Endometrium (tissue), 2 donors: ENCODE results near the gene LMAN1L.

Experiments used
- FAIRE-seq: peaks from 2 replicates; lab custom pipeline; 2012; peaks lifted over from hg19 to GRCh38; lab: Jason Lieb, UNC
- donor health status: control.
- donor health status: control.

LMAN1L gene

DNA sequence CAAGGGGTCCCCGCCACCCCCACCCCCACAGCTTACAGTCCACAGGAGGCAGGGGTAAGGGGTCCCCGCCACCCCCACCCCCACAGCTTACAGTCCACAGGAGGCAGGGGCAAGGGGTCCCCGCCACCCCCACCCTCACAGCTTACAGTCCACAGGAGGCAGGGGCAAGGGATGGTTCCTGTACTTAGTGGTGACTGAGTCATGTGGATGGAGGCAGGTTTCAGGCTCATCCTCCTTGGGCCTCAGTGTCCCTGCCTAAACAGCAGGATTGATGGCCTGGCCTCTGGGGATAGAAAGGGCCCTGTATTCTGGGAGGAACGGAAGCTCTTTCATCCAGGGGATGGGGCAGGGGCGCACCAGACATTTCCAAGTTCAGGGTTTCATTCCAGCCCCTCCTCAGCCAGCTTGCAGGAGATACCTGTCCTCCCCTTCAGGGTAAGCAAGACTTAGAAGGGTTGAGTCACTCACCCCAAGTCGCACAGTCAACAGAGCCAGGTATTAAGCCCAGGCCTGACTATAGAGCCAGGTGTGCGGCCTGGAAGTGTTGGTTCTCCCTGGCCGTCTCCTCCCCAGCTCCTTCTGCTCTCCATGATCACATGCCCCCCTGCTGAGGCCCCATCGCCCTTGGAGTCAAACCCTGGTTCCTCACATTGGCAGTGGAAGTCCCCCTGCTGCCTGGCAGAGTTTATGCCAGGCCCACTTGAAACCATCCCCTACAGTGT, 18.2 kb upstream of the LMAN1L start:
- FAIRE-seq: no peak

DNA sequence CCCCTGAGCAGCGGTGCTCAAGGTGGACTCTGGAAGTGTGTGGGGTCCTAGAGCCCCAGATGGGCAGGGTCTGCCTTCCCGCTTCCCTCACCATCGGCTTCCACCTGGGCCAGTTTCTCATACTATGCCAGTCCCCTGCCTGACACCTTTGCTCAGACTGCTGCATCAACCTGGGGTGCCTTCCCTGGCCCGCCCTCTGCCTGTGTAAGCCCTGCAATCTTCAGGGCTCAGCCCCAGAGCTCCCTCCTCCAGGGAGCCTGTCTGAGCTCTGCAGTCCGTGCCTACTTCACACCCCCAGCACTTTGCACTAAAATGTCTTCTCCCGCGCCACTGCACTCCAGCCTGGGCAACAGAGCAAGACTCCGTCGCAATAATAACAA, 17.7 kb upstream of the LMAN1L start:
- FAIRE-seq: no peak

DNA sequence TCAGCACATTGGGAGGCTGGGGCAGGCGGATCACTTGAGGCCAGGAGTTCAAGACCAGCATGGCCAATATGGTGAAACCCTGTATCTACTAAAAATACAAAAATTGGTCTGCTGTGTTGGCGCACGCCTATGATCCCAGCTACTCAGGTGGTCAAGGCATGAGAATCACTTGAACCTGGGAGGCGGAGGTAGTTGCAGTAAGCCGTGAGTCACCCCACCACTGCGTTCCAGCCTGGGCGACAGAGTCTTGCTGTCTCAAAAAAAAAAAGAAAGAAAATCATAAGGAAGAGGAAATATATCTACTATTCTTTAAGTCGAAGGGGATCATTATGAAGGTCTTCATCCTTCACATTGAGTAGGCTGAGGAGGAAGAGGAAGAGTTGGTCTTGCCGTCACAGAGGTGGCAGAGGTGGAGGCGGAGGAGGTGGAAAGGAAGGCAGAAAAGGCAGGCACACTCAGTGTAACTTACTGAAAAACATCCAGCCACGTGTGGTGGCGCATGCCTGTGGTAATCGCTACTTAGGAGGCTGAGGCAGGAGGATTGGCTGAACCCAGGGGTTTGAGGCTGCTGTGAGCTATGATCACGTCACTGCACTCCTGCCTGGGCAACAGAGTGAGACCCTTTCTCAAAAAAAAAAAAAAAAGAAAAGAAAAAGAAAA, 16.5 kb upstream of the LMAN1L start:
- FAIRE-seq: no peak

DNA sequence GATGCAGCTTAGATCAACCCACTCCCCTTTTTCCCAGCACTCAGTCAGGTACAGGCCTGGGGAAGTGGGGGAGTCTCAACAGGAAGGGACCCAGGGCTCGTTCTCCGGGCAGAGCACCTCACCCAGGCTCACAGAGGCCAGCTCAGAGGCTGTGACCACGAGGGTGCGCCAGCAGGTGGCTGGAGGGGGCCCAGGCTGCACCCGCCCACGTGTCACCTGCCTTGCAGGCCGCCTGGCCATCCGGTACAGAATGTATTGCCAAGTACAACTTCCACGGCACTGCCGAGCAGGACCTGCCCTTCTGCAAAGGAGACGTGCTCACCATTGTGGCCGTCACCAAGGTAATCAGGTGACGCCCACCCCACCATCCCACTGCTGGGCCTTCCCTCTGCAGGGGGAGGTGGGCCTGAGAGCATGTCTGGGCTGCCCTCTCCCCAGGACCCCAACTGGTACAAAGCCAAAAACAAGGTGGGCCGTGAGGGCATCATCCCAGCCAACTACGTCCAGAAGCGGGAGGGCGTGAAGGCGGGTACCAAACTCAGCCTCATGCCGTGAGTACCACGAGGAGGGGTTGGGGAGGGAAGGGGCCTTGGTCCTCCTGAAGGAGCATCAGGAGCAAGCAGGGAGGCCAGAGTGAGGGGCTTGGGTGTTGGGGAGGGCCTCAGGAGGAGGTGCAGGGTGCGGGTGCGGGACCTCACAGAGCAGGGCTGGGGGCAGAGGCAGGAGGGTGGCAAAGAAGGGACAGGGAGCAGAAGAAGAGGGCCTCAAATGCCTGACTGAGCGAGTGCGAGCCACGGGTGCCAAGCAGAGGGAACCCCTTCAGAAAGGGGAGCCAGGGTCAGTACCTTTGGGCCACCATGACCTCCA, 14.0 kb upstream of the LMAN1L start:
- no peak for FAIRE-seq

DNA sequence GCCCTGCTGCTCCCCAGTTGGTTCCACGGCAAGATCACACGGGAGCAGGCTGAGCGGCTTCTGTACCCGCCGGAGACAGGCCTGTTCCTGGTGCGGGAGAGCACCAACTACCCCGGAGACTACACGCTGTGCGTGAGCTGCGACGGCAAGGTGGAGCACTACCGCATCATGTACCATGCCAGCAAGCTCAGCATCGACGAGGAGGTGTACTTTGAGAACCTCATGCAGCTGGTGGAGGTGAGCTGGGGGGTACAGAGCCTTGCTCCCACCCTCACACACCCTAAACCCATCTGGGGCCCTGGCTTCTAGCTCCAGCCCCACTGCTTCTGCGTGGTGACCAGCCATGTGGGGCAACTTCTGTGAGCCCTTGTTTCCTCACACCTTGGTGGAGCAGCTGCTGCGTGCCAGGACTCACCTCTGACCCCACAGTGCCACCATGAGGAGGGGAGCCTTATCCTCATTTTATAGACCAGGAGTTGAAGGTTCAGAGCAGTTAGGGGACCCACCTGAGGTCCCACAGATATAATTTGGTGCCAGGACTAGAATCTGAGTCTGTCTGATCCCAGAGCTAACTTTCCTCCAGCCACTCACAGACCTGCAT, 13.3 kb upstream of the LMAN1L start:
- FAIRE-seq: no peak

DNA sequence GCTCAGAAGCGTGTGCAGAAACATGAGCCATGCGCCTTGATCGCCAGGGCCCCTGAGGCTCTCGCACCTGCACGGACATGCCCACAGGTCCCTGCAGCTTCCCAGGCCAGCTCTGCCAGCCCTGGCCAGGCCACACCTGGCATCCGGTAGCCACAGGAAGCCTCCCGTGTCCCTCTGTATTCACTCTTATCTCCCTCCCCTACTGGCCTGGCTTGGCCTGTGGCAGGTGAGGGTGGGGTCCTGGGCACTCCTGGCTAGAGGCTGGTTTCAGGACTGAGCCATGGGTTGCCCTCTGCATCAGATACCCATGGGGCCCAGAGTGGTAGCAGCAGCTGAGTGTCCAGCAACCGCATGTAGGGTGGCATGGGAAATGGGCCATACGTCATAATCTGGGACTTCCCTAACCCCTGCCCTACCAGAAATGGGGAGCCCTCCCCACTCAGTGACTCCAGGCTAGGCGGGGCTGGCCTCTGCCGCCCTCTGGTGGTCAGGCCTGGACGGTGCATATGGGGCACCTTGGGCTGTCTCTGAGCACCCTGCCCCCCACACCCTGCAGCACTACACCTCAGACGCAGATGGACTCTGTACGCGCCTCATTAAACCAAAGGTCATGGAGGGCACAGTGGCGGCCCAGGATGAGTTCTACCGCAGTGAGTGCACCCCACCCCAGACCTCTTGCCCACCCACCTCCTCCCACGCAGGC, 12.6 kb upstream of the LMAN1L start:
- no peak for FAIRE-seq

DNA sequence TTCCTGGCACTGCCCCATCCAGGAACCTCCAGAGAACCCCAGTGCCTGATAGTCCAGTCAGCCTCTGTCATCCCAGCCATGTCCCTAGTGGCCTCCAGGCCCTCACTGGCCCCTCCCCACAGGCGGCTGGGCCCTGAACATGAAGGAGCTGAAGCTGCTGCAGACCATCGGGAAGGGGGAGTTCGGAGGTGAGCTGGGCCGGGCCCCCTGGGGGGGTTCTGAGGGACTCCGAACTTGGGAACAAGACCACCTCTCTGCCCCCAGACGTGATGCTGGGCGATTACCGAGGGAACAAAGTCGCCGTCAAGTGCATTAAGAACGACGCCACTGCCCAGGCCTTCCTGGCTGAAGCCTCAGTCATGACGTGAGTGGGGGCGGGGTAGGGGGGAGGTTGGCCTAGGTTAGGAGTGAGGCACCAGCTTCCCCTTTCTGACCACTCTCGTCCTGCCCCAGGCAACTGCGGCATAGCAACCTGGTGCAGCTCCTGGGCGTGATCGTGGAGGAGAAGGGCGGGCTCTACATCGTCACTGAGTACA, 12.0 kb upstream of the LMAN1L start:
- no peak for FAIRE-seq

DNA sequence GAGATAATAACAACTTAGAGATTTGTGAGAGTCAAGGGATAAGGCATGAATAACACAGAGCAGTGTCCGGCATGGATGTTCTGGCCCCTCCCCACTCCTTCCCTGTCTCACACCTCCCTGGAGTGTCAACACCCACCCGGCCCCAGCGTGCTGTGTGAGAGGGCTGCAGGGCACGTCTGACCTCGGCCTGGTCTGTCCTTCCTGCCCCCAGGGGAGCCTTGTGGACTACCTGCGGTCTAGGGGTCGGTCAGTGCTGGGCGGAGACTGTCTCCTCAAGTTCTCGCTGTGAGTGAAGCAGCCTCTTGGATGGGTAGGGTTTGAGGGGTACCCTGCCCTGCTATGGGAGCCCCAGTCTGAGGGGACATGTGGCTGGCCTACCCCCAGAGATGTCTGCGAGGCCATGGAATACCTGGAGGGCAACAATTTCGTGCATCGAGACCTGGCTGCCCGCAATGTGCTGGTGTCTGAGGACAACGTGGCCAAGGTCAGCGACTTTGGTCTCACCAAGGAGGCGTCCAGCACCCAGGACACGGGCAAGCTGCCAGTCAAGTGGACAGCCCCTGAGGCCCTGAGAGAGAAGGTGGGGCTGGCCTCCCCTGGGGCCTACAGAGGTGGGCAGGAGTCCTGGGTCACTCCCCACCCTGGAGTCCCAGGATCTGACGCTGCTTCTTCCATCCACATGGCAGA, 11.2 kb upstream of the LMAN1L start:
- FAIRE-seq: no peak

DNA sequence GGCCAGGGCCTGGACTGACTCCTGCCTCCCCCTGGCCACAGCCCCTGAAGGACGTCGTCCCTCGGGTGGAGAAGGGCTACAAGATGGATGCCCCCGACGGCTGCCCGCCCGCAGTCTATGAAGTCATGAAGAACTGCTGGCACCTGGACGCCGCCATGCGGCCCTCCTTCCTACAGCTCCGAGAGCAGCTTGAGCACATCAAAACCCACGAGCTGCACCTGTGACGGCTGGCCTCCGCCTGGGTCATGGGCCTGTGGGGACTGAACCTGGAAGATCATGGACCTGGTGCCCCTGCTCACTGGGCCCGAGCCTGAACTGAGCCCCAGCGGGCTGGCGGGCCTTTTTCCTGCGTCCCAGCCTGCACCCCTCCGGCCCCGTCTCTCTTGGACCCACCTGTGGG, 10.3 kb upstream of the LMAN1L start:
- FAIRE-seq: no peak

DNA sequence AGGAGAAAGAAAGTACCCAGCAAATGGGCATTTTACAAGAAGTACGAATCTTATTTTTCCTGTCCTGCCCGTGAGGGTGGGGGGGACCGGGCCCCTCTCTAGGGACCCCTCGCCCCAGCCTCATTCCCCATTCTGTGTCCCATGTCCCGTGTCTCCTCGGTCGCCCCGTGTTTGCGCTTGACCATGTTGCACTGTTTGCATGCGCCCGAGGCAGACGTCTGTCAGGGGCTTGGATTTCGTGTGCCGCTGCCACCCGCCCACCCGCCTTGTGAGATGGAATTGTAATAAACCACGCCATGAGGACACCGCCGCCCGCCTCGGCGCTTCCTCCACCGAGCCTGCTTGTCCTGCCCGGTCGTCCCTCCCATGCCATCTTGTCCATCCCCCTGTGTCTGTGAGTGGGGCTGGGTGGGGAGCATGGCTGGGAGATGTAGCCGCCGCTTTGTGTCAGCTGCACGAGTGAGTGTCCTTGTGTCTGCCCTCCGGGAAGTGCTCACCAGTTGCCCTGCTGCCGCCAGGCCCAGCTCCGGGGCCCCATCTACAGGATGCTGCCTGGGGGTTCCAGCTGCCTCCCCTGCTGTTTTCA, 9.7 kb upstream of the LMAN1L start:
- FAIRE-seq: no peak

DNA sequence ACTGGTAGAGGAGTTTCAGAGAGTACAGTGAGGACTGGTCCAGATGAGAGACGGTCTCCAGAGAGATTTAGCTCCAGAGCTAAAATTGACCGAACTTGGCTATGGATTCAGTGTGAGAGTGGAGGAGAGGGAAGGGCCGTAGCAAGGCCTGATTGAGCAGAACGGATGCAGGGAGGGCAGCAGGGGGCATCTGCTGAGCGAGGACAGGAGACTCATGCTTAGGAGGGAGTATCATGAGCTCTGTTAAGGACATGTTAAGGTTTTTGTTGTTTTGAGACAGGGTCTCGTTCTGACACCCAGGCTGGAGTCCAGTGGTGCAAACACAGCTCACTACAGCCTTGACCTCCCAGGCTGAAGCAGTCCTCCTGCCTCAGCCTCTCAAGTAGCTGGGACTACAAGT, 7.7 kb upstream of the LMAN1L start:
- FAIRE-seq: no peak

DNA sequence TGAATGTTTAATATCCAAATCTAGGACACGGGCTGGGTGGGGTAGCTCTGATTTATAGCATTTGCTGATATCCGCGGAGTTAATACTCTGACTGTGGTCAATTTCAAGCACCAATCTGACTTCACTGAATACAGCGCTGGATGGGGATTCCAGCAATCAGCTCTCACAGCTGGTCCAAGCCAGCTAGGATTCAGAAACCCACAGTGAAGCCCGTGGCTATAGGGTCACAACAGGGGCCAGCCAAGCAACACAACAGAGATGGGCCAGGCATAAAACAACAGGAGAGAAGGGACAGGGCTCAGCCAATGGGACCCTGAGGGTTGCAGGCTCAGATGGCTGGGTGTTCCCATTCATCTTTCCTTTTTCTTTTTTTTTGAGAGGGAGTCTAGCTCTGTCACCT, 5.4 kb upstream of the LMAN1L start:
- FAIRE-seq: no peak

DNA sequence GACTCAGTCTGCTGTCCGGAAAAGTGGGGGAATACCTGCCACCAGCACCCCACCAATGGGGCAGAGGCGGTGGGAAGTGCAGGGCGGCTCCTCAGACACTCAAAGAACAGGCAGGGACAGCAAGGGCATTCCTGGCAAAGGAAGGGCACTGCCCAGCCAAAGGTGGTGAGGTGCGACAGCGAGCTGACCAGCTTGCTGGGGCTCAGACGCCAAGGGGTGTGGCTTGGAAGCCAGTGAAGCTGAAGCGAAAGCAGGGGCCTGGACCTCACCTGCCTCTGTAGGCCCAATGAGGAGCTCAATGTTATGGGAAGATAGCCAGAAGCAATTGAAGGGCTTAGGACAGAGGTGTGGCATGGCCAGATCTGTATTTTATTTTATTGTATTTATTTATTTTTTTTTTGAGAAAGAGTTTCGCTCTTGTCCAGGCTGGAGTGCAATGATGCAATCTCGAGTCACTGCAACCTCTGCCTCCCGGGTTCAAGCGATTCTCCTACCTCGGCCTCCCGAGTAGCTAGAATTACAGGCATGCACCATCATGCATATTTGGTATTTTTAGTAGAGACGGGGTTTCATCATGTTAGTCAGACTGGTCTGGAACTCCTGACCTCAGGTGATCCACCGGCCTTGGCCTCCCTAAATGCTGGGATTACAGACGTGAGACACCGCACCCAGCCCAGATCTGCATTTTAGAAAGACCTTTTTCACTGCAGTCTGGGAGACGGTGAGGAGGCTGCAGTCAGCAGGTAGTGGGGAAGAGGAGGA, 4.4 kb upstream of the LMAN1L start:
- FAIRE-seq: no peak

DNA sequence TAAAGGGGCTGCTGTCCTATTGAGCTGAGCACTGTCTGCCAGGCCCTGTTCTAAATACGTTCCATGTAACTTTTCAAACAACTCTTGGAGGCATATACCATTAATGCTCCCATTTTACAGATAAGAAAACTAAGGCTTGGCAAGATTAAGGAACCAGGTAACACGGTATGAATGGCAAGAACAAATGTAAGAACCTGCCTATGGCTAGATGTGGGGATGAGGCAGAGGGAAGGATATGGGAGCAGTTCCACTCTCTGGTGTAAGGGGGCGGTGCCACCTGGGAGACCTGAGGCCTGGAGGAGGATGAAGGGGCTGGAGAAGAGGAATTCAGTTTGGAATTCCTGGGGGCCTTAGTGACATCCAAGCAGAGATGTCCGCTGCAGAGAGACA, 3.8 kb upstream of the LMAN1L start:
- FAIRE-seq: no peak

DNA sequence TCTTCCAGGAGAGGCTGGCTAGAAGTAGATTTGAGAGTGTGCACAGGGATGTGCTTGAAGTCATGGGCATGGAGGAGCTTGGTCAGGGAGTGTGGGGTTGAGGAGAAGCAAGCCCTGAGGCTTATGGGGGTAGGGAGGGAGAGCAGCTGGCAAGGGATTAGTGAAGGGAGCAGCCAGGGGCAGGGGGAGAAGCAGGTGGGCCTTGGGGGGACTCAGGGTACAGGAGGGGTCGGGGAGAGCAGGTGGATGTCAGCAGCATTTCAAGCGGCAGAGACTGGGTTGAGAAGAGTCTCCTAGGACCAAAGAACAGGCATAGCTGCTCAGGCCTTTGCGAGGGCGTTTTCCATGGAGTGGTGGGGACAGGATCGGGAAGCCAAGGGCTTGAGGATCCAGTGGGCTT, 3.4 kb upstream of the LMAN1L start:
- no peak for FAIRE-seq

DNA sequence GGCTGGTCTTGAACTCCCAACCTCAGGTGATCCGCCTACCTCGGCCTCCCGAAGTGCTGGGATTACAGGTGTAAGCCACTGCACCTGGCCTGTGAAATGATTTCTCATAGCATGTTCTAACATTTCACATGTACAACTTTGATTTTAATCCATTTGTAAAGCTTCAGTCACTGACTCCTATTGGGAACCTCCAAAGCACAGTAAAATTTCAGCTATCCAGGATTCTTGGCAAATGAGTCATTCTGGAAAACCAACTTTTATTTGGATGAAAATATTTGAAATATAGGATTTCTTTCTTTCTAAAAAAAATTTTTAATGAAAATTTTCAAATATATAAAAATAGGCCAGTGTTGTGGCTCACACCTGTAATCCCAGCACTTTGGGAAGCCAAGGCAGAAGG, 2.7 kb upstream of the LMAN1L start:
- no peak for FAIRE-seq

DNA sequence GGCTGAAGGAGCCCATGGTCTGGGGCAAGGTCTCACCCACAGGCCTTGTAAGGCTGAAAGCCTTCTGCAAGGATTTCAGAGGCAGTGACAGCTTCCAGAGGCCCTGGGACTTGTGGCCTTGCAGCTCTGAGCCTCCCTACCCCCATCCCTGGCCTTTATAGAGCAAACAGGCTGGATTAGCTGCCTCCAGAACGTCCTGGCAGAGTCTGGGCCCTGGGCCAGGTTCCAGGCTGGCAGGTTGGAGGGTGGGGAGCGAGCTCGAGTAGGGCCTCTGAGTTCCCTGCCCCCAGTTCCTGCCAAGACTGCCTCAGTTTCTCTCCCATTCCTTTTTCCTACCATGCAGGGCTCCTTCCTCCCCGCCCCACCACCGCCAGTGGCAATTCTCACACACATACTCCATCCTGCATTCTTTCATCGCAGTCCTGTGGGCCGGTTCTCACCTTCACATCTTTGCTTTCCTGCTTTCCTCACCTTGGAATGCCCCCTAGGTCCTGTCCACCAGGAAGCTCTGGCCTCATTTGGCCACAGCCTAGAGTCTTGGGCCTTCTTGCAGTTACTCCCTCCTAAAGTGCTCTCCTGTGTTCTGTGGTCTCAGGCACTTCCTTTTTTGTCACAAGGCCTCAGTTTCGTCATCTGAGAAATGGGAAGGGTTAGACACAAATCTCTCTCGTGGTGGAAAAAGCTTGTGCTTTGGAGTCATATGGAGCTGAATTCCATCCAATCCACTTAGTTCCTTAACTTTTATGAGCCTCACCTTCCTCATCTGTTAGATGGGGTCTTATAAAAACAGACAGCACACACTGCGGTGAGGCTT, 2.7 kb downstream of the LMAN1L start:
- no peak for FAIRE-seq

DNA sequence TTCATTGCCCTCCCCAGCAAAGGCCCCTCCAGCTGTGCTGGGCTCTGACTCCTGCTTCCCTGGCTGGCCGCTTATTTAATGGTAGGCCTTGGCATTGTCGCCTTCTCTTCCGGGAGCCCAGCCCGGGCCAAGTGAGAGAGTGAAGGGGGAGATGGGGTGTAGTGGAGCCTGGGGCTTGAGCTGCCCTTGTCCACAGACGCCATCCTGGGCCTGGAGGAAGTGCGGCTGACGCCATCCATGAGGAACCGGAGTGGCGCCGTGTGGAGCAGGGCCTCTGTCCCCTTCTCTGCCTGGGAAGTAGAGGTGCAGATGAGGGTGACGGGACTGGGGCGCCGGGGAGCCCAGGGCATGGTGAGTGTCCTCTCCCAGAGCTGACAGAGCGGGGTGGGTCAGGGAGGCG, 3.3 kb downstream of the LMAN1L start:
- FAIRE-seq: no peak

DNA sequence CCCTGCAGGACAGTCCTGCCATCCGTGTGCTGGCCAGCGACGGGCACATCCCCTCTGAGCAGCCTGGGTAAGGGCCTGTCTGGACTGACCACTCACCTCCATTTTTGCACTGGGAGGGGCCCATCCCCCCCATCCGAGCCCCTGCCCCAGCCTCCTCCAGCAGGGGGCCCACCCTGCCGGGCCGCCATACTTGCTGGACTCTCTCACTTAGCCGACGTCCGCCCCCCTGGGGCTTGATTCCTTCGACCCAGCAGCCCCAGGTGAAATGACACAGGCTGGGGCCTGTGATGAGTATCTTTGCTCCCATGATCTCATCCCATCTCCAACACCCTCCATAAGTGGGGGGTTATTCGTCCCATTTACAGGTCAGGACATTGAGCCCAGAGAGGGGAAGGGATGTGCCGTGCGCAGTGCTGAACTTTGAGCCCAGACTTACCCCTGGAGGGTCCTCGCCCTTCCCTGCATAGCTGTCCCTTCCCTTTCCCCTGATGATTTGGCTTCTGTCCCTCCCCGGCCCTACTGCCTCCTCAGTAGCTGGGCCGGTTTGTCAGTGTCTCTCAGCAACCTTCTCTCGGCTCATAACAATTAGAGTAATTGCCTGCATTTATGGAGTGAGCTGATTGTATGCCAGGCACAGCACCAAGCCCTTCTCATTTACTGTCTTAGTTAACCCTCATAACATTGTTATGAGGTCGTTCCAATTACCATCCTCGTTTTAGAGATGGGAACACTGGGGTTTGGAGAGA, 4.2 kb downstream of the LMAN1L start:
- FAIRE-seq: no peak
